Right lung (tissue), 5 donors: Measurements from ENCODE around the gene PPP1R9A. TPM values are rescaled to one million over a fixed set of nuclear protein-coding genes. Genes with fewer than 3 reads are reported as not detected.

Source experiments
- DNase-seq, 2 donors: peaks; one replicate each; pipeline ENCODE4 v3.0.0-alpha.2; 2013
- polyA plus RNA-seq, 5 donors: library from polyadenylated mRNA; unstranded; fragments of 120-200 nt; gene quantifications; one replicate each; pipeline versions ENCODE4 v1.2.1 to v1.2.3, GENCODE V29; 2013; ENCODE audit warnings: inconsistent platforms in 1 of 5, low replicate concordance in 1 of 5; ENCODE audit not compliant: insufficient read length in 5 of 5, insufficient read depth in 1 of 5

The PPP1R9A gene
- polyA plus RNA-seq, 5 donors: 12.9 to 24.7 (median 21.9) TPM

DNA sequence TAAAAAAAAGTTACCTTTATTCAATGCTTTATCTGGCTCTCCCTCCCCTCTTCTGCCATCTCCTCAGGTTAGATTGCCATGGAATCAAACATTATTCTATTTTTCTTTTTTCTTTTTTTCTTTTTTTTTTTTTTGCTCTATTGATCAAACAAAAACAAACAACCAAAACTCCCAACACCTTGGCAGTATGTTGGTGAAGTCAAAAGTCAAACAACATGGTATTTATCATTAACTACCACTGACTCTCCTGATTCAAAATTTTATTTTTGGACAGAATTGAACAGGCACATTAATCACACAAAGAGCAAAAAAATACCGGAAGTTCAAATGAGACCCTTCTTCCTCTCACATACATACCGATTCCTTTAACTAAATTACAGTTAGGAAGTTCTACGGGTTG lies 410.6 kb downstream of the PPP1R9A start:
- DNase-seq: no peak

DNA sequence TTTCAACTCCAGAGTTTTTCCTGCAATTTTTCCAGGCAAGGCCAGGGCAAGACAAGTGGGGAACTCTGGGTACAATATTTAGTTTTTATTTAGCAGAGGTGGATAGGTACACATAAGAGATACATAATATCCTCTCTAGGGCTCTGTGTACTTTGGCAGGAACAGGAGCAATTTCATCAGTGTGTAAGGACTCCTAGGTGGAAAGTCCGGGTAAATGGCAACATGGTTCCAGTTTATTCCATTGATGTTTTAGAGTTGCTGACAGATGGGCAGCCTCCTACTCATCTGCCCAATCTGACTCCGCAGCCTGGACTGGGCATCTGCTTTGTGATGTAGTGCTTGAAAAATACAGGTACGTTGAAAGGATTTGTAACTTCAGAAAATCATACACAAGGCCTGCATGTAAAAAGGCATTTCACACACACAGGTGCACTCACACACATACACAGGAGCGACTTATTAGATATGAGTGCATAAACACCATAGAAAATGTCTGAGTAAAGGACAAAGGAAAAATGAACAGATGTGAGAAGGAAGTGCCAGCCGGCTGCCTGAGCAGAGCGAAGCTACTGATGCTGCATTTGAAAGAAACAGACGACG lies 411.2 kb downstream of the PPP1R9A start:
- no peak for DNase-seq

DNA sequence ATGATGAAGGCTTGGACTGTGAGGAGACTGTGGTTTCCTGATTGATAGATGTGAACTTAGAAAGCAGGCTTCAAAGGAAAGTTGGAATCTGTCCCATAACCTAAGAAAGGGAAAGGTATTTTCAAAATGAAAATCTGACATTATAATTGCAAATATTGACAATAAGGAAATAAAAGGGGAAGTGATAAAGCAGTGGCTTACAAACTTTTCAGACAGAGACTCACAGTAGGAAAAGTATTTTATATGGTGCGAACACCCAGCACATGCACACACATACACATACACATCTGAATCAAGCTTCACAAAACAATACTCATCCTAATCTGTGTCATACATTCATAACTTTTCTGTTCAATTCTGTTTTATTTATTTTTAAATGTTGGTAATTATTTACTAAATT lies 412.2 kb downstream of the PPP1R9A start:
- no peak for DNase-seq

DNA sequence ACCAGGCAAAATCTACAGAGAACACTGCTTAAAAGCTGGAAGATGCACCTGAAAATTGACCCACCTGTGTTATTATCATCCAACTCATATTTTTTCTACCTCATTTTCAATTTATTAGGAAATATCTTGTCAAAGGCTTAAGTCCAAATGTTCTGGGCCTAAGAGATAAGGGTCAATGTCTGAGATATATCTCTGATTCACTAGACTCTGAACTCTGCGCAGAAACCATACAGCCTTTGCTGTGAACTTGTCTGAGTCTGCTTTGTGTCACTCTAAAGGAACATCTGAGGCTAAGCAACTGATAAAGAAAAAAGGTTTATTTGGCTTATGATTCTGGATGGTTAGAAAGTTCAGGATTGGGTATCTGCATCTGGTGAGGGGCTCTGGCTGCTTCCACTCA lies 413.3 kb downstream of the PPP1R9A start:
- DNase-seq: no peak

DNA sequence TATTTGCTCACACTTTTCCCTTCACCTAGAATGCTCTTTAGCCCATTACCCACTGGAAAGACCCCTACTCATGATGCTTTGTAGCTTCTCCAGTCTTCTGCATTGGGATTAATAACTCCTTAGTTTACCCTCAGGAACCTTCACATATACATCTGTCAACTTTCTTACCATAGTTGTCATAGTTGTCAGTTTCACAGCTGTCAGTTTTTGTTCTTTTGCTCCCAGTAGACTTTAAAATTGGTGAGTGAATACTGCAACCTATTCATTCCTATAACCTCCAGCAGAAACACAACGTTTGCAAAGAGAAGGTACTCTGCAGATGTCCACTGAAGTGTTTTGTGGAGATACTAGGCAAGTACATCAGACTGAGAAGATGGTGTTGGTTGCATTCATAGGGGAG lies 414.3 kb downstream of the PPP1R9A start:
- DNase-seq: no peak

DNA sequence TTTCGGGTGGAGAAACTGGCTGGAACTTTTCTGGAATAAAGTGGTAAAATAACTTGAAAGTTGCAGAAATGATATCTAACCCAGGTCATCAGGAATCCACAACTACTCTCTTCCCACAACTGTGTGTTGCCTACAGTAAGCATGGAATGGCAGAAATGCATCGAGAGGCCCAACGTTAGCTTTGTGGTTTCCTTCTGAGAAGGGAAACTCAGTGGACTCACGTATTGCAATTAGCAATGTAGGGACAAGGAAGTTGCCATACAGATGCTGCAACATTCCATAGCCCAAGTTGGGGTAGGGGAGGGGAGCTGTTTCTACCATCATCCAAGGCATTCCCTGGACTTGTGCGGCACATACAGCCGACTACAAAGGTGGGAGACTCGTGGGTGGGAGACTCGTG lies 415.0 kb downstream of the PPP1R9A start:
- DNase-seq: no peak

DNA sequence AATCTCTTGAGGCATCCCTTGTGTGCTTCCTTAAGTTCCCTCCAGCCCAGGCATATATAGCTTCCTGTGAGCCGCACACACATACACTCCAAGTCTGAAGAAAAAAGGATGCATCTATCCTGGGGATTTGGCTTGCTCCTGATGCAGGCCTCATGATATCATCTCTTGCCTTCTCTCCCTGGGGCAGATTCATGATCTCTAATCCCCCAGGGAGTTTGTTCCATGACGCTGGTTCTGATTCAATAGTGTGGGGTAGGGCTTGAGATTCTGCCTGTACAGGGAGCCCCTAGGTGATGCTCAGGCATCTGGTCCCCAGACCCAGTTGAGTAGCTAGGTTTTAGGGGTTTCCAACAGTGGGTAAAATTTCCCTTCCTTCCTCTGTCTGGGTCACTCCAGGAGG lies 415.5 kb downstream of the PPP1R9A start:
- DNase-seq: no peak

DNA sequence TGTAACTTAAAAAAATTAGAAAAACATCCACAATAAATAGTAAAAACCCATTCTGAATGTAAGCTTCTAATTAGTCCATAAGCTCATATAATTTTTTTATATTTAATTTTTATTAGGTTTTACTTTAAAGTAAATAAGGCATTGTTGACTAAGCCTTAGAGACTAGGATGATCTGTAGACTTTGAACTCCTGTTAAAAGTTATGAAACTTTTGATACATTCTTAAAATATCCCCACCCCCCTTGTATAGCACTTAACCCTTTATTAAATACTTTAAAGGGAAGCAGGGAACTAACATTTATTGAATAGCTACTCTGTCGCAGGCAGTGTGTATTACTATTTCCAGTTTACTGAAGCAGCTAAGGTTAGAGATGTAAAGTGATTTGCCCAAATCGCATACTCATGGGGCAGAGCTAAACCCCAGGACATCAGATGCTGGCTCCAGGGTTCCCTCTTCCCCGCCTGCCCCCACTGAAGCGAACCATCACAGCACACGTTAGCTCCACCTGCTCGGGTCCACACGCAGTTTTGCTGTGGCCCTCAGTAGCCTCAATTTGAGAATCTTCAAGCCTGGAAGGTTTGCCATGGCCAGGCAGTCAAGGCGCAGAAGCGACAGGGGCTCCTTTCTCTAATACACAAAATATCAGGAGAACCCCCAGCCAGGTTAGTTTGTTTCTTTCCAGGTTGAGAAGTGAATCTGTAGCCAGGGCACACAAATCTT lies 416.2 kb downstream of the PPP1R9A start:
- DNase-seq: no peak

DNA sequence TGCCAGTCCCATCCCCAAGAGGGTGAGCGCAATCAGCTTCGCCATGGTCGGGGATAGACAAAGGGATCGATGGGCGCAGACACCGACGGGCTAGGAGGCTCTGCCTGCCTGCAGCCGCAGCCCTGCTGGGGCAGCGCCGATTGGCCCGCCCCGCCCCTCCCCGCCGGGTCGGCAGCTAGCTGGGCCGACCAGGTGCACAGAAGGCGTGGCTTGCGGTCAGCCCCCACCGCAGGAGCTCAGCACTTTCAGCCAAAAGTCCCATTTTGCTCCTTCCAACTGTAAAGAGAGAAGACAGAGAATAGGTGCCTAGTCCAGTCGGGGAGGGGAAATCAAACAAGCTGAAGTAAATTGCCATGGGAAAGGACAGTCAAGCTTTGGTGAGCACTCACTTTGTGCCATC lies 417.0 kb downstream of the PPP1R9A start, which contains the start of gene PON1:
TSS of gene PON1 (minus strand) at position 102 of the 400 bp plus-strand sequence. CDS start at position 45, 57 bp downstream.
- no peak for DNase-seq

DNA sequence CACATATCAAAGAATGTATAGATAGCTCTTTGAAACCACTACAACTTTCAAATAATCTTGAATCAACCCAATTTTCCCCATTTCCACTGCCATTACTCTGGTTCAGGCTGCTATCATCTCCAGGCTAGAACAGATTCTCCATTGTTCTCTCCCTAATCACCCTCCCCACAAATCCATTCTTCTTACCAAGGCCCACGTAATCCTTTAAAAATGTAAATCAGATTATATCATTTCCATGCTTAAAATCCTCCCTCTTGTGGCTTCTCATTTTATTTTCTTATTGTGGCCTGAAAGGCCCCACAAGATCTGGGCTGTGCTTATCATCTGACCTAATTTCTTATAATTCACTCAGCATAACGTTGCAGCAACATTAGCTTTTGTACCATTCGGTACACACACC lies 420.0 kb downstream of the PPP1R9A start:
- no peak for DNase-seq

DNA sequence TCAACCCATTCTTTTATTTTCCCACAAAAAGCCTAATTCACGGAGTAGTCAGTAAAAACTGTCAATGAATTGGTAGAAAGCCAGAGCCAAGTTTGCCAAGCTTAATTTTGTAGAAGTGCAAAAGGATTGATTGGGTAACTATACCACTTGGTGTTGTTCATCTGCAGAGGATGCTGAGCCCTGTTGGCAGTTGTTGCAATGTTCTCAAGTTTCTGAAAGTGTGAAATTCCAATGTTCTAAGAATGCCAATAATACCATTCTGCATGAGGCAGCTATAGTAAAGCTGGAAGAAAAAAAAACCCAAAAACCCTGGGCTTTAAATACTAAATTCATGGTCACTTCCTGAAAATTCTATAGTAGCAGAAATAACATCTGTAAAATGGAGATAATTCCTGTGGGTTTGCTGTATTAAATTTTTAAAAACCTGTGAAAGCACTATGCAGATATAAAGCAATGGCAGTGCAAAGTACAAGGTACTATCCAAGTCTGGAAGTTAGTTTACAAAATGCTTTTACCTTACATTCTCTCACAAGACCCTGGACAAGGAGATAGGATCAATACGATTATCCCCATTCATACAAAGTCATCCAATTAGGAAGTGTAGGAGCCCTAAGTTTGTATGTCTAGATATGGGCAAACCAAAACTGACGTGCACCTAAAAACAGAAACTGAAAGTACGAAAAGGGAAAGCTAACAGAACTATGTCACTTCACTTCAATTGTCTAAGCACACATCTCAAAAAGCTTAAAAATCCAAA lies 423.0 kb downstream of the PPP1R9A start:
- no peak for DNase-seq

DNA sequence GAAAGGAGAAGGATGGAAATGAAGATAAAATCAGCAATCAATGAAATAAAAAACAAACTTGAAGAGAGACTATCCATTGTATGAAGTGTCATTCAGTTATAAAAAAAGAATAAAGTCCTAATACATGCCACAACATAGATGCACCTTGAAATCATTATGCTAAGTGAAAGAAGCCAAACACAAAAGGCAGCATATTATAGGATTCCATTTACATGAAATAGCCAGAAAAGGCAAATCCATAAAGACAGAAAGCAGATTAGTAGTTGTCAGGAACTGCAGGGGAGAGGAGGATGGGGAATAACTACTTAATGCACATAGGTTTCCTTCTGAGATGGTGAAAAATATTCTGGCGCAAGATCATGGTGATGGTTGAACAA lies 423.6 kb downstream of the PPP1R9A start:
- no peak for DNase-seq

DNA sequence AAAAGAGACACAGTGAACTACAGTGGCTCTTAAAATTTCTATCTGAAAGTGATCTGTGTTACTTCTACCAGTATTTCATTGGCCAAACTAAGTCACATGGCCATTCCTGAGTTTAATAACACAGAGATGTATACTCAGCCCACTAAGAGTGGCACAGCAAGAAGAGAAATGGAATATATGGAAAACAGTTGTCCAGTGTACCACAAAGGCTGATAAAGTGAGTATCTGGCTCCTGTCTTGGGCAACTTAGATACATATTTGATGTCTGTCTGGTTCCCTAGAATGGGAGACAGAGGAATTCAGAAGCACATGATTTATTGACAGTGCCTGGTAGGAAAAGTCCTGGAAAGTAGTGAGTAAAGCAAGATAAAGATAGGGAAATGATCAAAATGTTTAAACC lies 427.1 kb downstream of the PPP1R9A start:
- DNase-seq: no peak

DNA sequence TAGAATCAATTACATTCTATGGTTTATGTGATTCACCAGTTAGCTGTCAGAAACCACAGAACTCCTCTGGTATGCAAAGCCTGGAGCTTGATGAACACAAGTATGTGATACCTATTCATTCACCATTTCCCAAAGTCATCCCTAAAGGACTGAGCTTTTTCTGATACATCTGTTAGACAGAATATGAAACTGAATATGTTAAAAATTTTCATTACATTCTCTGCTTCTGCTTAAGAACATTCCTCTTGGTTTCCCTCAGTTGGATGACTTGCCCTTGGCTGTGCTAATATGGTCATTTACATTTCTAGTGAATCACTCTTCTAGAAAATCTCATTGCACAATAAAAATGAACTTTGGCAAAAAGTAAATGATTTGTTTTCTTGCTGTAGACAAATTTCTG lies 427.7 kb downstream of the PPP1R9A start:
- no peak for DNase-seq

DNA sequence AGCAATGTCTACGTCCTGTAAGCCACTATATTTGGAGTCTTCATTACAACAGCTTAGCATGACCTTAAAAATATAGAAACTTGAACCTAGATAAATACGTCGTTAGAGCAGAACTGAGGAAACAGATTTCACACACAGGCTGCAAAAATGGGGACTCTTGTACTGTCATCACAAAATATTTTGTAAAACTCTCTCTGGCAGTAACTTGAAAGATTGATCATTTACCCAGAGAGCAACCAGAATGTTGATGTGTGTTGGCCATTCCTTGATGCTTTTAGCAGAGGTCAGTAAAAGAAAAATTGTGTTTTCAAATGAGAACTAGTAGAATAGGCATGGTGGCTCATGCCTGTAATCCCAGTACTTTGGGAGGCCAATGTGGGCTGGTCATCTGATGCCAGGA lies 431.4 kb downstream of the PPP1R9A start:
- DNase-seq: no peak

DNA sequence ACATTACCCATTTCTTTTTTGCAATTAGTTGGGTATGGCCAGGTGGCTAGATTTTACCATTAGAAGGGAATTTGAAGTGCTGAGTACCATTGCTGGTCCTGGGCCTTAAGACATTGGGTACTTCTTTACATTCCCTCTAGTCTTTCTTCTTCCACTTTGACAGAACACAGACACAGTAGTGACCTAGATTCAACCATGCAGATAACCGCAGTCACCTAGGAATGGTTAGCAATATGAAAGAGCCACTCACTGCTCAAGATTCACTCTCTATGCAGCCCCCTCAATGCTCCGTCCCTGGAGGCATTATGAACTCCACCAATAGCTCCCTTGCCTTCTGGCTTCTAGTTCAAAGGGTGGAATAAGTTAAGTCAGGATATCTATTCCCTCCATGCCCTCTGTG lies 433.1 kb downstream of the PPP1R9A start:
- DNase-seq: no peak

DNA sequence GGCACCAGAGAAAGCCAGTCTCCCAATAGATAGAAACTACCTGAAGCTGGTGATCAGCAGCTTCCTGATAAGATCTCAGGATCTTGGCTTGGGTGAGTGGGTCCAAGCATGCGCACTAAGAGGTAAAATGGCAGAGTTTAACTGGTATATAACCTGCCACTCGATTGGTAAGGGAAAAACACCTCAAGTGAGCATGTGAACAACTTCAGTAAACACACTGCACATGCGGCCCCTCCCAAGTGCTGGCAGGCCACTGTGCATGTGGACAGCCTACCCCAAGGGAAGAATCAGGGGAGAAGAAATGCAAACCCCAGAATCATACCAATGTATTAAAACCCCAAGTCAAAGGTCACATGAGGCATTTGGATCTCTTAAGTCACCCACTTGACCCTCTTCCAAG lies 434.6 kb downstream of the PPP1R9A start:
- no peak for DNase-seq

DNA sequence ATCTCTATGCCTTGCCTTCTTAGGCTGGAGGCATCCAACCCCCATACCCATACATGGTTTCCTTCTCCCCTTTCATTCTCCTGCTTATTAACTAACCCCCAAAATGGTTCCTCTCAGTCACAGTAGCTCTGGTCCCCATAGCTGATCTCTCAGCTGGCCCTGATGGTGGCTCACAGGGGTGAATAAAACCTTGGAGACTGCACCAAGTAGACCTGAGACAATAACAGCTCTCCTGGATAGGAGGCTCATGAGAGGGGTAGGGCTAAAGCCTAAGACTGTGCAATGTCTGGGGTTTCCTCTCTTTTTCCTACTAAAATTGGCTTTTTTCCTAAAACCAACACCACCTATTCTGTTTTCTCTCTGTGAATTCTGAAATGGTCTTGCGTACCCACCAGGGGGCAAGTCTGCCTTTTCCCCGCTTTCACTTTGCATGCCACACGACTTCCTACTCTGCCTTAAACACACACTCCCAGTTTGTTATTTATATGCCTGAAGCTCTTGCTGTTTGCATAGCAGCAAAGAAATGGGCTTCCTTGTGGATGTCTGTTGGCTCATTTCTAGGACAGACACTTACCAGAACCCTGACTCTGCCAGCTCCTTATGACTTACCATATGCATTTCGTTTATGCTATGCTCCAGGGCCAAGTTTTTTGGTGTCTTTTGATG lies 435.4 kb downstream of the PPP1R9A start:
- DNase-seq: no peak
